GM15510 (cell line): Measurements from ENCODE around the gene LILRA6.

Source experiments
- POLR2A ChIP-seq: IDR thresholded peaks from 3 replicates; pipeline ENCODE4 v1.6.1; 2011; ENCODE audit warnings: borderline replicate concordance; ENCODE audit not compliant: insufficient read length; ENCODE audit errors: extremely low read depth

LILRA6 gene

DNA sequence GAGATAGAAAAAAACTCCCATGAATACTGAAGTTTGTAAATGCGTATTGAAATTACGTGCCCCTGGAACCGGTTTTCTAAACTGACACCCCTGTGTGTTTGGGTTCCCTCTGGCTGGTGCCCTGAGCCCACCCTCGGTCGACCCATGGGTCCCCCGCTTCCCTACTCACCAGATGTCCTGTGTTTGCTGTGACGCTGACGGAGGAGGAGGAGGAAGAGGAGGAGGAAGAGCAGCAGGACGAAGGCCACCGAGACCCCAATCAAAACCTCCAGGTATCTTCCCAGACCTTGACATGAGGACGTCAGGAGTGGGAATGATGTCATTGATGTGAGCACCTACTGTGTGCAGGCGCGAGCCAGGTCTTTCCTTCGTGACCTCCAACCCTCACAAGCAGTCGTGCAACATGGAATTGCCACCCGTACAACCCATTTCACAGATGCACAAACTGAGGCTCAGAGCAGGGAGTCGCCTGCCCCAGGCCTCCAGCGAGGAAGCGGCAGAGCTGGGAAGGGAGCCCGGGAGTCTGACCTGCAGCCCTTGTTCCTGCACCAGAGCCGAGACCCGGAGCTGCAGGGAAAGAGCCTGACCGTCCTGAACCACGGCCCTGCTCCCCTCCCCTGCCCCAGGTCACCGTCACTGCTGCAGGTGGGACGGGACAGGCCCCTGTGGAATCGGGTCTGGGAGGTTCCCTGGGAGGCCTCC is 23.5 kb downstream of the LILRA6 start:
- TF ChIP-seq POLR2A = no peak

GRCh38 chr19:54218259-54218658 is 24.3 kb downstream of the LILRA6 start:
- TF ChIP-seq POLR2A = no peak

GRCh38 chr19:54216869-54217268 is 25.7 kb downstream of the LILRA6 start:
- no peak for TF ChIP-seq POLR2A

GRCh38 chr19:54211235-54211634 is 31.4 kb downstream of the LILRA6 start:
- no peak for TF ChIP-seq POLR2A

DNA sequence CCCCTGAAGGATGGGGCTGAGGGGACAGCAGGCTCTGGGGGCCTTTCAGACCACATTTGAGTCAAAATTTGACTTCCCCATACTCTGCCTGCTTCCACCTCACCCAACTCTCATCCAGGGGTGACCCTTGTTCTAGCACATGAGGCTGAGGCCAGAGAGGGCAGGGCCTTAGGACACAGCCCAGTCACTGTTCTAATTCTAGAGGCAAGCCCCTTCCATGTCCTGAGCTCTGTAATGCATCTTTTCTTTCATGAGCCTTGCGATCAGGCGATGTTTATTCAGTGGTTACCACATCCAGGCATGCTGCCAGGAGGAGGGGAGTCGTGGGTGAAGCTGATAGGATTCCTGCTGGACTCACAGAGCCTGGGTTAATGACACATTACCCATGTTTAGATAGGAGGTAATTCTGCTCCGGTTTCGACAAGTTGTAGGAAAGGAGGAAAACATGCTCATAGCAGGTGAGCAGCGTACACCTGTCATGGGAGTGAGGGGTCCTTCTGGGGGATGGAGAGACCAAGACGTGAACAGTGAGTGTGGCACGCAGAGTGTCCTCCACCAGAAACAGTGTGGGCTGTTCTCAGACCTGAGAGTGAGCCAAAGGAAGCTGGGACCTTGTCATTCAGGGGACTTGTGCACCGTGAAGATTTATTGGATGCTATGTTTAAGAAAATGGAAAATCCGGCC is 32.6 kb downstream of the LILRA6 start:
- TF ChIP-seq POLR2A = peak; percentile 9

- peak; percentile 12 for TF ChIP-seq POLR2A
Measured at GRCh38 chr19:54209058-54209810, 33.4 kb downstream of the LILRA6 start.

DNA sequence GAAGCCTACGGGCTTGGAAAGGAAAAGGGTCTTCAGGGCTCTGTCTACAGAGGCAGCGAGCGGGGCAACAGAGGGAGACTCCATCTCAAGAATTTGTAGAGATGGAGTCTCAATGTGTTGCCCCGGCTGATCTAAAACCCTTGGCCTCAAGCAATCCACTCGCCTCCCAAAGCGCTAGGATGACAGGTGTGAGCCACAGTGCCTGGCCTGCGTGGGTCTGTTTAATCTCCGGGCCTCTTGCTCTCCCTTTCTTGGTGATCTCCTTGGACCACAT is 33.9 kb downstream of the LILRA6 start:
- TF ChIP-seq POLR2A = no peak

- TF ChIP-seq POLR2A = no peak
Measured at GRCh38 chr19:54207983-54208783, 34.4 kb downstream of the LILRA6 start.

GRCh38 chr19:54207676-54207982 is 35.0 kb downstream of the LILRA6 start:
- no peak for TF ChIP-seq POLR2A

DNA sequence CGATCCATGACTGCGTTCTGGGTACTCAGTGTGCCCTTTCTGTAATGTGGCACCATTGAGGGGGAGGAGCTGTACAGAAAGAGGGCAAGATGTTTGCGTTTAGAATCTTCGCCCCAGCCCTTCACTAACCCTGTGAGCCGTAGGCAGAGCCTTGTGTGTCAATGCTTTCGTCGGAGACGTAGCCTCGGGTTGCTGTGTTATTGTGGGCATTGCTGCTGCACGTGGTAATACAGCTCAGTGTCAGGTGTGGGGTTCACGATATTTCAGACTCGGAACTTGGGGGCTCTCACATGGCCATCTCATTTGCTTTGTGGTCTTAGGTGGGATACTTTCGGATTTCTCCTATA is 35.8 kb downstream of the LILRA6 start:
- TF ChIP-seq POLR2A = no peak

DNA sequence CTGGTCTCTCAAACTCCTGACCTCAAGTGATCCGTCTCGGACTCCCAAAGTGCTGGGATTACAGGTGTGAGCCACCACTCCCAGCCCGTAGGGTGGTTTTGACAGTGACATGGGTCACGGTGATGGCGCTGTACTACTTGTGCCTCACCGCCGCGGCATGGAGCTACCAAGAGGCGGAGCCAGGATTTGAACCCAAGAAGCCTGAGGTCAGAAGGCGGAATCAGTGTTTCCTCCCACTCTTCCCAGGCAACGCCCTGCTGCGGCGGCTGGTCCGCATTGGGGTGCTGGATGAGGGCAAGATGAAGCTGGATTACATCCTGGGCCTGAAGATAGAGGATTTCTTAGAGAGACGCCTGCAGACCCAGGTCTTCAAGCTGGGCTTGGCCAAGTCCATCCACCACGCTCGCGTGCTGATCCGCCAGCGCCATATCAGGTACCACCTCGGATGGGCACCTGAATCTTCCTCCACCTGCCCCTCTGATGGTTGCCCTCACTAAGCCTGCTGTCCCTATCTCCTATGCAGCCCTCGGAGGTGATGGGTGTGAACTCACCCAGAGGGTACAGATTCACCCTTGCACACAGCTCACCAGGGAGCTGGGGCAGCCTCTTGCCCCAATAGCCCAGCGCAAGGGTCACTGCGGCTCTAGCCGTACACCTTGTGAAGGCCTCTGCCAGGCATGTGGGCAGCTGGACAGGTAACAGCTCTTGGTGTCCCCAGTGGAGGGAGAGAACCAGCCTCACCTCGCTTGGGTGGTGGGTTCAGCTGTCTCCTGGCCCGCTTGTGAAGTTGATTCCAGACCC is 36.4 kb downstream of the LILRA6 start:
- TF ChIP-seq POLR2A = no peak

DNA sequence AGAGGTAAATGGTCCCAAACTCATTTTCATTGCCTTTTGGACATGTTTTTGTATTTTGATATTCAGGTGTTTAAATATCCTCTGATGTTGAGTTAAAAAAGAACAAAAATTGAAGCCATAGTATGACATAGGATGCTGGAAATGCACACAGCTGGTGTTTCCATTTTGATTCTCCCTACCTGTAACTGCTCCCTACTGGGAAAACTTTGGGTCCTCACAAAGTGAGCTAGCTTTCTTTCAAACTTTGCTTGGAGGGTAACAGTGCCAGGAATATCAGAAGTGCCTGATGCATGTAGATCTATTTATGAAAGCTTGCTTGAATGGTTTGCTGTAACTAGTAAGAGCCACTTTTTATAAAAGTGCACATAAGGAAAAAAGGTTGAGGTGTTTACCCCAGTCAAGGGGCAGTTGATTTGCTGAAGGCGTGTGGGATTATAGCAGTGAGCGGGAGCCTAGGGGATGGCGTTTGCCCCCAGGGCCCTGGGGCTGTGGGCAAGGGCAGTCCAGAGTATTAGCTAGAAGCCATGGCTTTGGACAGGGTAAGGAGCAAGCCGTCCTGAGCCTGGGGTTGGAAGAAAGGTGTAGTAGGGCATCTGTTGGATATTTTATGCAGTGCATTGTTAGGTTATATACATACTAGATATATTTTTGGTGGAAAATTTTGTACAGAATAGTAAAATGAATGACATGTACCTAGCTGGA is 37.7 kb downstream of the LILRA6 start:
- no peak for TF ChIP-seq POLR2A

GRCh38 chr19:54203151-54203611 is 39.4 kb downstream of the LILRA6 start:
- TF ChIP-seq POLR2A = no peak

- TF ChIP-seq POLR2A = no peak
Measured at GRCh38 chr19:54201980-54202379, 40.6 kb downstream of the LILRA6 start.

DNA sequence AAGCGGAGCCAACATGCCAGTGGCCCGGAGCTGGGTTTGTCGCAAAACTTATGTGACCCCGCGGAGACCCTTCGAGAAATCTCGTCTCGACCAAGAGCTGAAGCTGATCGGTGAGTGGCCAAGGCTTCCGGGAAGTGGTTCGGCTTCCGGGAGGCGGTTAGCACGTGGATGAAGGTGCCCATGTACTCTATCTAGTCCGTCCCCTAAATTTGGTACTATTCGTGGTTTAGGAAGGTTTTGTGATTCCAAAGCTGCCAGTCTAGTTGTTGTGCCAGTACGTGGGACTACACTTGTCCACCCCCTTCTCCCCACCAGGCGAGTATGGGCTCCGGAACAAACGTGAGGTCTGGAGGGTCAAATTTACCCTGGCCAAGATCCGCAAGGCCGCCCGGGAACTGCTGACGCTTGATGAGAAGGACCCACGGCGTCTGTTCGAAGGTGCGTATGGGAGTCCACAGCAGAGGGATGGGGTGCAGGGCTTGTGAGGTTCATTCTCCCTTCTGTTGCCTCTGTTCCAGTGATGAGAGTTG is 41.4 kb downstream of the LILRA6 start:
- no peak for TF ChIP-seq POLR2A

GRCh38 chr19:54199401-54199800 is 43.2 kb downstream of the LILRA6 start:
- TF ChIP-seq POLR2A = no peak
